OCI-LY1 (cell line): Measurements from ENCODE around the gene ABHD1.

Source experiments
- H2AFZ ChIP-seq: fragments of 200-600 bp; sonication (generic), shearing (Covaris generic); 2 replicates; pipeline ENCODE4 v1.6.0; 2014; ENCODE audit warnings: antibody characterized with exemption, mild to moderate bottlenecking, low read length
- H3F3A ChIP-seq: fragments of 200-600 bp; sonication (generic), shearing (Covaris generic); 2 replicates; pipeline ENCODE4 v1.6.0; 2014; ENCODE audit warnings: mild to moderate bottlenecking, antibody characterized with exemption, low read length, moderate library complexity; ENCODE audit not compliant: insufficient read depth
- H3K27ac ChIP-seq: fragments of 200-600 bp; sonication (generic); 2 replicates; pipeline ENCODE4 v1.5.1; 2014; ENCODE audit warnings: low read length, mixed run types, mild to moderate bottlenecking, low read depth; ENCODE audit not compliant: poor library complexity, severe bottlenecking
- H3K27me3 ChIP-seq: fragments of 200-600 bp; sonication (generic); 2 replicates; pipeline ENCODE4 v1.6.0; 2014; ENCODE audit warnings: antibody characterized with exemption, mild to moderate bottlenecking, low read length, moderate library complexity; ENCODE audit not compliant: insufficient read depth
- H3K36me3 ChIP-seq: fragments of 200-600 bp; sonication (generic); 2 replicates; pipeline ENCODE4 v1.6.1; 2014; ENCODE audit warnings: mild to moderate bottlenecking, antibody characterized with exemption, low read length, moderate library complexity, mixed read lengths; ENCODE audit not compliant: insufficient read depth
- H3K4me1 ChIP-seq: fragments of 200-600 bp; sonication (generic); 2 replicates; pipeline ENCODE4 v1.5.1; 2014; ENCODE audit warnings: mild to moderate bottlenecking, low read length, moderate library complexity; ENCODE audit not compliant: insufficient read depth, severe bottlenecking
- H3K4me2 ChIP-seq: fragments of 200-600 bp; sonication (generic), shearing (Covaris generic); 2 replicates; pipeline ENCODE4 v1.6.1; 2014; ENCODE audit warnings: low read length
- H3K4me3 ChIP-seq: fragments of 200-600 bp; sonication (generic); 2 replicates; pipeline ENCODE4 v1.5.1; 2014; ENCODE audit warnings: low read length, low read depth, mild to moderate bottlenecking, mixed read lengths; ENCODE audit not compliant: poor library complexity, severe bottlenecking
- H3K79me2 ChIP-seq: fragments of 200-600 bp; shearing (Covaris generic); 2 replicates; pipeline ENCODE4 v1.6.1; 2016; ENCODE audit warnings: mixed run types, low read length, mixed read lengths; ENCODE audit not compliant: insufficient read depth
- H3K9ac ChIP-seq: fragments of 200-600 bp; sonication (generic), shearing (Covaris generic); 2 replicates; pipeline ENCODE4 v1.6.1; 2014; ENCODE audit warnings: mild to moderate bottlenecking, low read length, mixed read lengths
- H3K9me2 ChIP-seq: fragments of 200-600 bp; sonication (generic), shearing (Covaris generic); 2 replicates; pipeline ENCODE4 v1.6.1; 2014; ENCODE audit warnings: low read depth, mild to moderate bottlenecking, low read length, mixed read lengths
- H3K9me3 ChIP-seq: fragments of 200-600 bp; shearing (Covaris generic); 2 replicates; pipeline ENCODE4 v1.6.1; 2014; ENCODE audit warnings: low read length, mixed read lengths
- H4K20me1 ChIP-seq: fragments of 200-600 bp; sonication (generic), shearing (Covaris generic); 2 replicates; pipeline ENCODE4 v1.6.0; 2016; ENCODE audit warnings: mild to moderate bottlenecking, low read length; ENCODE audit not compliant: insufficient read depth
- CTCF ChIP-seq: fragments of 200-600 bp; sonication (generic), shearing (Covaris generic); IDR thresholded peaks from 2 replicates; pipeline ENCODE4 v1.5.1; 2017; ENCODE audit warnings: mild to moderate bottlenecking, antibody characterized with exemption, low read length, moderate library complexity, mixed read lengths
- EZH2 ChIP-seq: fragments of 200-600 bp; sonication (generic), shearing (Covaris generic); IDR thresholded peaks from 2 replicates; pipeline ENCODE4 v1.8.0; 2017; ENCODE audit warnings: borderline replicate concordance, mixed run types, mild to moderate bottlenecking, antibody characterized with exemption, low read length, moderate library complexity, mixed read lengths

Gene ABHD1

GRCh38 chr2:27095427-27095744, 28.2 kb upstream of the ABHD1 start:
- Histone ChIP-seq H3K27ac (no peak overlapping the region), H3K9ac (no peak overlapping the region), H3K27me3 (no peaks in the 10 kb centered on the region), H4K20me1 (no peaks in the 10 kb centered on the region), H3K36me3 (no peaks in the 10 kb centered on the region), H3K9me3 (no peaks in the 10 kb centered on the region), H3K9me2 (no peaks in the 10 kb centered on the region), H3K4me1 (peaks cover 11% of the 10 kb centered on the region), H3K79me2 (no peaks in the 10 kb centered on the region), H3K4me2 (no peak overlapping the region), H2AFZ (peak overlapping the region; percentile 54; the same call in 1 of the 2 replicates), H3F3A (no peaks in the 10 kb centered on the region), H3K4me3 (no peak overlapping the region)
- TF ChIP-seq CTCF (no peak), EZH2 (no peak)

DNA sequence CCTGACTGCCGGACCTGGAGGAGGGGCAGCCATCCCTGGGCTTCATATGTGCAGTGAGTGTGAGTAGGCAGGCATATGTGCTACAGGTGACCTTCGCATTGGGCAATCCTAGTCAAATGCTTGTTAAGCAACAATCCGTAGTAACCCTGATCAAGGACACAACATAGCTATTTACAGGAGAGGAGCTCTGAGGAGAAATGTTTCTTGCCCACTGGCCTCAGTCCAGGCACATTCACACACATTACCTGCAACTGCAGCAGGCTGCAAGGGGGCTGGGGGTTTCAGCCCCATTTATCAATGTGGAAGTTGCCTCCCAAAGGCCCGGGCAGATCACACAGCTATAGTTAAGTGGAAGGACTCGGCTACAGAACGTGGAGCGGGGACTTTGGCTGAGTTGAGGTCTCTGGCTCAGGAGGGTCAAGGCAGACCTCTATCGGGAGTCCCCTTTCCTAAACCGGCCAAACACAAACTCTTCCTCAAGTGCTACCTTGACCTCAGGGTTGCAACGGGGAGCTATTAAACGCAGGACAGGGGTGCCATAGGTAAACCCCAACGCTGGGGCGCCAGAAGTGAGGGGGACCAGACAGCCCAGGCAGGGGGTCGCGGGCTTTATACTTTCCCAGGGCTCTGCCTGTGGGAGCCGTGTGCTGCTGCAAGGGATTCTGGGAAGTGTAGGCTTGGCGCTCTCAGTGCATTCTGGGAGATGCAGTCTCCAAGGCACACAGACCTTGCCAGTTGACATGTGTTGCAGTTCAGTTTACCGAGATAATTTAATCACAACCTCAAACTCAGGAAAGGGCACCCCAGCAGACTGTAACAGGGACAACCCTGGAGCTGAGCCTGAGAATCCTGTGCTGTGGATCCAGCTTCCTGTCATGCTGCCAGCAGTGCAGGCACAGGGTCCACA, 27.6 kb upstream of the ABHD1 start:
- TF ChIP-seq EZH2 (no peak), CTCF (no peak)
- H3K9me2 ChIP-seq: no peaks in the 10 kb centered on the region
- H3K4me1 ChIP-seq: peaks cover 11% of the 10 kb centered on the region
- H3K79me2 ChIP-seq: no peaks in the 10 kb centered on the region
- no peak overlapping the region for H3K27ac ChIP-seq
- peak overlapping the region; percentile 51 for H3K4me3 ChIP-seq
- no peaks in the 10 kb centered on the region for H4K20me1 ChIP-seq
- no peaks in the 10 kb centered on the region for H3K36me3 ChIP-seq
- H3K9ac ChIP-seq: peak overlapping the region; percentile 46; the same call in 1 of the 2 replicates
- no peaks in the 10 kb centered on the region; the same call in 1 of the 2 replicates for H3K27me3 ChIP-seq
- no peaks in the 10 kb centered on the region for H3K9me3 ChIP-seq
- H3F3A ChIP-seq: no peaks in the 10 kb centered on the region
- peak overlapping the region; percentile 73 for H3K4me2 ChIP-seq
- peak overlapping the region; percentile 54; the same call in 1 of the 2 replicates for H2AFZ ChIP-seq

DNA sequence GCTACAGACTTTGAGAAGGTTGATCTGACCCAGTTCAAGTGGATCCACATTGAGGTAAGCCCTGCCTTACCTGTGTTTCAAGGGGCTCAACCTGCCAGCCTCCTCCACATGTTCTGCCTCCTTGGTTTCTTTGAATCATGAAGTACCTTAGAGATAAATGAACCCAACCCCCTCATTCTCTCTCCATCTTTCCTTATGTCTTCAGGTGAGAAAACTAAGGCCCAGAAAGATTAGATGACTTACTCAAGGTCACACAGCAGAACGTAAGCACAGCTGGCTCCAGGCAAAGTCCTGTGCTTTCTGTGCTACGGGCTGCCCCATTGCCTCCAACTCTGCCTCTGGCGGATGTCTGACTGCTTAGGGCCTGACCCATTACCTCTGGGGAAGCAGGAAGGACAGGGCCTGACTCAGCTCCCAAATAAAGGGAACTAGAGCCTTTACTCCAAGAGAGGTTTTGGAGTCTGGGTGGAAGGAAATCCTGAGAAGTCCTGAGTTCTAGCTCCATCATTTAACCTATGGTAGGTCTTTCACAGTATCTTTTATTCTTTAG, 26.8 kb upstream of the ABHD1 start:
- TF ChIP-seq EZH2 (no peak), CTCF (no peak)
- H3K4me2 ChIP-seq: no peak overlapping the region
- H4K20me1 ChIP-seq: no peaks in the 10 kb centered on the region
- H3K9ac ChIP-seq: no peak overlapping the region; the same call in 1 of the 2 replicates
- no peak overlapping the region for H2AFZ ChIP-seq
- no peaks in the 10 kb centered on the region for H3K79me2 ChIP-seq
- no peaks in the 10 kb centered on the region for H3K9me2 ChIP-seq
- H3K27ac ChIP-seq: no peak overlapping the region
- H3K27me3 ChIP-seq: no peaks in the 10 kb centered on the region; the same call in 1 of the 2 replicates
- H3F3A ChIP-seq: no peaks in the 10 kb centered on the region
- H3K4me1 ChIP-seq: peaks cover 11% of the 10 kb centered on the region
- H3K4me3 ChIP-seq: no peak overlapping the region
- no peaks in the 10 kb centered on the region for H3K36me3 ChIP-seq
- no peaks in the 10 kb centered on the region for H3K9me3 ChIP-seq
